Dedifferentiated amniotic fluid mesenchymal stem cell (primary cell): ENCODE results near the gene PRPS2.
A peak's percentile ranks its signal among the peaks of the same experiment; 100 is the strongest.

Source experiments
- DNase-seq: peaks from one replicate; pipeline ENCODE4 v3.0.0-alpha.2; 2016; ENCODE audit errors: extremely low spot score

Gene PRPS2

DNA sequence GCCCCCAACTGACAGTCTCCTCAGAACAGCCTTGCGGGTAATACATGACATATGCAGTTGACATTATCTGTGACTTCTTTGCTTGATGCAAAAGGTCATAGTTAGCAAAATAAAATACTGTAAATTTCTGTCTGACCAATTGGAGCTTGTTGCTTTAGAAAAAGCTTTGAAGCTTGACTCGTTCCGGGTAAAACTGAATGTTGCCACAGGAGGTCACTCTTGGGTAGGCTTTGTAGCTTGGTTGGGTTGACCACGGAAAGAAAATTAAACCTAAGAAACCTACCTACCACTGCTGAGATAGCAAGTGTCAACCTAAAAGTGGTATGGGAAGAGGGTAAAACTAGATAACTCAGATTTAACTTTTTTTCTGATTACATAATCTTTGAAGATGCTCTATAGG is 23.2 kb downstream of the PRPS2 start:
- peak; percentile 56 for DNase-seq

DNA sequence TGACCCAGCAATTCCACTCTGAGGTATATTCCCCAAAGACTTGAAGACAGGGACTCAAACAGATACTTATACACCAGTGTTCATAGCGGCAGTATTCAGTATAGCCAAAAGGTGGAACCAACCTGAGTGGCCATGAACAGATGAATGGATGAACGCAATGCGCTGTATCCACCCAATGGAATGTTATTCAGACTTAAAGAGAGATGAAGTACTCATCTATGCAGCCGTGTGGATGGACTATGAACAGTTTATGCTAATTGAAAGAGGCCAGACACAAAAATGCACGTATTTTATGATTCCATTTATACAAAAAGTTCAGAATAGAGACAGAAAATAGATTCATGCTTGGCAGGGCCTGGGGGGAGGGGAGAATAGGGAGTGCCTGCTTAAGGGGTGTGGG is 26.3 kb downstream of the PRPS2 start:
- no peak for DNase-seq

DNA sequence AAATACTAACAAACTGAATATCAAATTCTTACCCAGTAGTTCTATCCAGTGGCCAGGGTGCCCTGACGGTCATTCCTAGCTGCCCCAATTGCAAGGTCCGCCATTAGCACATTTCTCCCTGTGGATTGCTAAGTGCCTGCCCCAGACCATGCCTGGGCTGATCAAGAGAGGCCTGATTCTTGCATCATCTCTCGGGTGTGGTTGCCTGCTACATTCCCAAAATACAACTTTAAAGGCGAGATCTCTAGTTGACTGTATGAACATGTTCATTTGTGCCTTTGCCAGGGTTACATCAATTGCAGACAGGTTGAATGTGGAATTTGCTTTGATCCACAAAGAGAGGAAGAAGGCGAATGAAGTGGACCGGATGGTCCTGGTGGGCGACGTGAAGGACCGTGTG is 28.0 kb downstream of the PRPS2 start:
- no peak for DNase-seq

DNA sequence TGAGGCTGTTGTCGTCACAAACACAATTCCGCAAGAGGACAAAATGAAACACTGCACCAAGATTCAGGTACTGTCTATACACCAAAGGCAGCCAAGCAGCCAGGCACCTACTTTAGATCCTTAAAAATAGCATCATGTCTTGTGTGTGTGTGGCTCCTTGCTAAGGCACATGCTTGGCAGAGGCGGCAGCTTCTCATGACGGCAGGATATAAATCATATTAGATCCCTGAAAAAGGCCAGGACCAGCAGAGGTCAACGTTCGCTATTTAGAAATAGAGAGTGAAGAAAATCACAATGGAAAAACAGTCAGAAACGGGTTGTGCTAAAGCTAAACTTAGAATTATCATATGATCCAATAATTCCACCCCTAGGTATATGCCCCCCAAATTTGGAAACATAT is 29.5 kb downstream of the PRPS2 start:
- no peak for DNase-seq

DNA sequence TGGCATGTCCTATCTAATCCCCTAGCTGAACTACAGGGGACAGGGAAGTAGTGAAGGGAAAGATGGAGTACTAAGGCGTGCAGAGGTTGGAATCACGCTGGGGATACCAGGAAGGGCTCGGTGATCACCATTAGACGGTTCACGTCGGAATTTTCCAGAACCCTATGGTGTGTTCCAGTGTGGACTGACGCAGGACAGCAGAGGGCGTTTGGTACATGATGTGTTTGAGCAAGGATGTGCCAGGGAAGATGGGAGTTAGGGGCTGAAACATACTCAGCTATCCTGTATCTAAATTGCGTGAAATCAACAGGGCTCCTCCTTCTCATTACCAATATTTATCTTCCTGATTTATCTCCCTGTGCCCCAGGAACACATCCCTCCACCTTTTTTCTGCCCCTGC is 33.7 kb downstream of the PRPS2 start:
- DNase-seq: no peak

DNA sequence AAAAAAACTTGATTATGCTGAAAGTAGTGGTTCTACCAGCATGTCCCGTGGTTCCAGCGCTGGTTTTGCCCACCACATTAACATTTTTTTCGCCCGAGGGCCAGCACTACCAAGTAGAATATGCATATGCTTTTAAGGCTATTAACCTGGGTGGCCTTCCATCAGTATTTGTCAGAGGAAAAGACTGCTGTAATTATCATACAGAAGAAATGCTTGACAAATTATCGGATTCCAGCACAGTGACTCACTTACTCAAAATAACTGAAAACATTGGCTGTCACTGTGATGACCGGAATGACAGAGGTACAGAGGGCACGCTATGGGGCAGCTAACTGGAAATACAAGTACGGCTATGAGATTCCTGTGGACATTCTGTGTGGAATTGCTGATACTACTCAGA is 34.6 kb downstream of the PRPS2 start:
- DNase-seq: no peak

DNA sequence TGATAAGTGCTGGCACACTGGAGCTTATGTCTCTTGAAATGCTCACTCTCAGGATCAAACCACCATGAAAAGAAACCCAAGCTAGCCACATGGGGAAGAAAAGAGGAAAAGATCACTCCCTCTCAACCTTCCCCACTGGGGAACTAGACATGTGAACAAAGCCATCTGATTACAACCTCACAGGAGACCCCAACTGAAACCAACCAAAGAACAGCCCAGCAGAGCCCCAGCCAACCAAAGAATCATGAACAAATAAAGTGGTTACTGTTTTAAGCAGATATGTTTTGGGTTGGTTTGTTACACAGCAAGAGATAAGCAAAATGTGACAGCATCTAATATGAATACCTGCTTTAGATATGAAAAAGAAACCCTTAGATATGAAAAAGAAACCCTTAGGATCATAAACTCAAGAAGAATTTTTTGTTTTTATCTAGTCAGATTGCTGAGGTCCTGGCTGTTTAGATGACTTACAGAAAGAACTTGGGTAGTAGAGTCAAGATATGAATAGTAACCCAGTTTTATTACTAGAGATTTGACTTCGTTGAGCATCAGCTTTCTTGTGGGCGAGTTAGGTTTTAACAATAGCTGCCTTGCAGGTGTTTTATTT is 52.0 kb downstream of the PRPS2 start:
- no peak for DNase-seq

DNA sequence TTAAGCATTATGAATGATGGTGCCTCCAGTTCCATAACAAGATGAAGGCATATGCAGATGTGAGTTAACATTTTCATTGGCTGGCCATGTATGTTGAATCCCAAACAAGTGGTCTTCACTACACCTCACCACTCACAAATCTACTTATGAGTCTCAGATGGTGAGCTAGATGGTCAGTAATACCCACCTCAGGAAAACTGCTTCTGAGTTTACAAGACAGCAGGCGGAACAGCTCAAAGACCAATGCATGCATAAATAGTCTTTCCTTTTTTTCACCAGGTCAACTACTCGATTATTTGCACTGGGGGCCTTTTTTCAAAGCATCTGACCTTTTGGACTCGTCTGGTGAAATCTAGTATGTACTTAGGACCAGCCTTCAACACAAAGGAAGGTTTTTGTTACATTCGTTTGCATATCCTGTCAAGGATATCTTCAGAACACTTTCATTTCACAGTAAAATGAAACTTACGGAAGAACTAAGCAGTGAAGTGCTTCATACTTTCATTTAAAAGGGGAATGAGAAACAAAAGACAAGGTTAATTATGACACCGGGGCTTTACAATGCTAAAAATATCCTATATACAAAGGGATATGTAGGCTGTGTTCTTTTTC is 52.6 kb downstream of the PRPS2 start:
- DNase-seq: no peak

DNA sequence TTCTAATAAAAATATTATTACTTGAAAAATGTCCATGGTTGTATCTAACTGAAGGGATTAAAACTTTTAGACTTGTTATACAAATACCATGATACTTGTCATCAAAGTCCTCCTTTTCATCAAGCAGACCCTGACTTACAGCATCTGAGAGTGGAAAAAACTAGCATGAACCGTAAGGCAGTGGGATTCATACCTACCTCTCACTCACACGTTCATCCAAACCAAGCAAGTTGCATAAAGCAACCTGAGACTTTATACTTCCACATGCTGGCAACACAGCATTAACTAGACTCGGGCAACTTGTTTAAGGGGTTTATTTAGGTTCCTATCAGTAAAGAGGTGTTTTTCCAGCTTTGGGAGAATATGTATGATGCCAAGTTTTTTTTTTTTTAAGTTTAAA is 53.1 kb downstream of the PRPS2 start:
- DNase-seq: no peak

DNA sequence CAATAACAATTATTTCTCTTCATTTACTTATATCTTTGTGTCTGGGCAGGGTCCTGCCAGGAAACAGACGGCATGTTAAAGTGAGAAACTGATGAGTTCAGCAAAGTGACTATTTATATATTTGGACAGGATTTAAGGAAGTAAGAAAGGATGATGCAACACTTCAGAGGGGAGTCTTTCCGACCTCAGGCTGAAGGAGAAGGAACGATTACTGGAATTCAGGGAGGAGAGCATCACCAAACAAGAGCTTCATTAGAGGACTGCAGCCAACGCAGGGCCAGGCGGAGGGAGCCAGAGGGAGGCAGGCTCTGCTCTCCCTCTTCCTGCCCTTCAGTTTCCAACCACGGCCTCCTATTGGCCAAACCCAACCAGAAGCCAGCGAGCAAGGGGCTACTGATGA is 74.1 kb downstream of the PRPS2 start:
- DNase-seq: no peak

DNA sequence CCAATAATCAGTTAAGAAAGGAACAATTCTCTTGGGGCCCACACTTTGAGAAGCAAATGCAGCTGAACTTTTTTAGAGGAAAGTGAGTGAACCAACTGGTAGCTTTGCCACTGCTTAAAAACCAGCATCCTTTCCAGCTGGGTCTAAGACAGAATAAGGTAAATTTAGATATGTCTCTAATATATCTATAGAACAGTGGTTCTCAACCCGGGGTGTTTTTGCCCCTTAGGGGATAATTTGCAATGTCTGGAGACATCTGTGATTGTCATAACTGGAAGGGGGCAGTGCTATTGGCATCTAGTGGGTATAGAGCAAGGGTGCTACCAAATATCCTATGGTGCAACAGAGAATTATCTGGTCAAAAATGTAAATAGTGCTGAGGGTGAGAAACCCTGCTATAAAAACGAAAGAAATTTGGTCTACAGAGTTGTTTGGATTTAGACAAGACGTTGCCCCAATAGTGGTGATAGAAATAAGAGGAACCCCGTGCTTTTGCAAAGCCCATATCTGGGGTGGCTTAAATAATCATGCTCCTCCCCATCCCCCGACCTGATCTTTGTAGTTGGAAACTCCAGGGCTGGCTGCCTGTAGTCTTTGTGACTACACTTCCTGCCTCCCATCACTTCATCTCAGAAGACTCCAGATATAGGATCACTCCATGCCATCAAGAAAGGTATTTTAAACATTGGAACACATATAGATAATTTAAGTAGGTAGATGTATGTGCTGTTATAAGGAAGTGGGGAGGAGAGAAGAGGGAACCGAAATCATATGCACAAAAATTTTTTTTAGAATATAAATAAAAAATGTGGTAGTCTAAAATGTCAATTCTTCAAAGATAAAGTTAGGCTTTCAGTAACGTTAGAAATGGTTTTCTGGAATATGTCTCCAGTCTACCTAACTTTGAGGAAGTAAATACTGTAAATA is 75.5 kb downstream of the PRPS2 start, which contains the start of gene TLR7:
Gene TLR7 (plus strand): TSS at position 622 of the 927 bp plus-strand sequence. CDS start 507 bp downstream, outside the sequence.
- no peak for DNase-seq

DNA sequence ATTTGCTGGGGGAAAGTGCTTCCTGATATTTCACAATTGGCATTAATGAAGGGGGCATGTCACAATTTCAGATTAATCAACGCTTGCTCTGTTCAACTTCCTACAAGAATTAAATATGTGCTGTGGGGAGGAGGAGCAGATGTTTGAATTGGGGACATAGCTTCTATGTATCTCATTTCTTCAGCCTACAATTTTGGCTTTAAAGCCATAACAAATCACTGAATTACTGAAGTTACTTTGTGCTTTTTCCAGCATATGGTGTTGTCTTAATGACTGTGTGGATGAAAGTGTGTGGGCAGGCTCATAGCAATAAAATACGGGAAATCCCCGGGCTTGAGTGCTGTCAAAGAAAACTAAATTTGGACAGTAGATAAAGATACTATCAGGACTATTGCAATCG is 76.5 kb downstream of the PRPS2 start:
- DNase-seq: no peak

DNA sequence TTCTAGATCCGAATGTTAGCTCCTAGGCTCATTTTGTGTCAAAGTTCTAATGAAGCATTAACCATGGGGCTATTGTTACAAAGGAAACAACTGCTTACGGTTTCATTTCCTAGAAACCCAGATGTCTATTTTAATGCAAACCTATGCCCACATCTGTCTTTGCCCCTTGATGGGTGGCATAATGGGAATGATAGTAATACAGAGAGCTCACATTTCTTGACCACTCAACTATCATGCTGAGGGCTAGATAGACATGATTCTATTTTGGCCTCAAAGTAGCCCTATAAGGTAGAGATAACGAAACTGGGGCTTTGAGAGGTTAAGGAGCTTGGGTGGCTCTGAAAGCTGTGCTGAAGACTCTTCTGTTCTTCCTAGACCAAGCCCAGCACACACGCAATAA is 77.5 kb downstream of the PRPS2 start:
- no peak for DNase-seq

DNA sequence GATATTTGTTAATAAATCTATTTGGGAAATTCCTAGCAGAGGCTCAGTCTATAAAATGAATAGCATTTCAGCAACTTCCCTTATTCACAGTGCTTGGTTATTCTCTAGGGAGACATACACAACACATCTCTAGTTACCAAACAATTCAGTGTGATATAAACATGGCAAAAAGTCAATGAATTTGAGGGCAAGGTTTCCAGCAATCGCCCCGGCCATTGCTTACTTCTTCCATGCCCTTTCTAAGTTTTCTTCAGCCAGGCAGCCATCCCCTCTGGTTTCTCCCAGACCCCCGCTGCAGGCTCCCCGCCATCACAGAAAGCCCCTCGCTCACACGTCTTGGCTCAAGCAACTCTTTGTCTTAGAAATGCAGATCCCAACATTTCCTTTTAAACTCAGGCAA is 80.0 kb downstream of the PRPS2 start:
- no peak for DNase-seq

DNA sequence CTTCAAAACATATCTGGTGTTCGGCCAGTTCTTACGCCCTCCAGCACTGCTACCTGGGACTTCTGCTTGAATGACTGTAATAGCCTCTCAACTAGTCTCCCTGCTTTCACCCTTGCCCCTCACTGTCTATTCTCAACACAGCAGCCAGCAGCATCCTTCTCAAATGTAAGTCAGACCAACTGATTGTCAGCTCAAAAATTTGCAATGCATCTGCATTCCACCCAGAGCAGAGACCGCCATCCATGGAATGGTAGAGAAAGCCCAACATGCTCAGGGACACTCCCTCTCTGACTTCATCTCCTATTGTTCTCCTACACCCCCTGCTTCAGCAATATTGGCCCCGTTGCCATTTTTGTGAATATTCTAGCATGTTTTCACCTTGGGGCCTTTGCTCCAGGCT is 81.5 kb downstream of the PRPS2 start:
- no peak for DNase-seq
